ENCODE results near the gene RFT1. TPM values are rescaled to one million over a fixed set of nuclear protein-coding genes. Genes with fewer than 3 reads are reported as not detected.

Gene RFT1
- 33.6 TPM for total RNA-seq (2021; ENCODE audit: unreplicated experiment)
- 25.1 and 33.3 TPM in 2 replicates for polyA plus RNA-seq (2012)
- Bru-seq, nascent RNA, result percentile 82 among the genes with signal in this experiment
- BruChase-seq, experiment 1, labeled RNA remaining after a 6-hour chase, result percentile 71 among the genes with signal in this experiment
- BruChase-seq, experiment 2, labeled RNA remaining after a 2-hour chase, result percentile 69 among the genes with signal in this experiment
- long read RNA-seq, full-length matches to known transcripts, result 94 of 123 reads
- long read RNA-seq, partial matches to known transcripts, result 2 of 123 reads
- long read RNA-seq, other reads (novel, unspliced or antisense), result 27 of 123 reads

GRCh38 chr3:53130179-53131061, at the start of gene RFT1:
Gene RFT1, minus strand, starts transcription at chr3:53130435. Its CDS starts 35 bp downstream, at chr3:53130400.
- Histone ChIP-seq H4K20me1 (ENCODE audit: insufficient read depth) (no peaks in the 10 kb centered on the region), H3K36me3 (ENCODE audit: control insufficient read depth in 1 of 2, insufficient read depth in 2 of 2, low read length in 2 of 2) (peaks cover 0 to 5% of the 10 kb centered on the region in 2 experiments; a peak in 3 of 4 replicates), H2AFZ (ENCODE audit: low read depth, low read length, poor library complexity, severe bottlenecking) (peak within 1 kb of the TSS; percentile 63), H3K9me3 (ENCODE audit: control insufficient read depth in 1 of 2, insufficient read depth in 1 of 2, low read depth in 1 of 2, low read length in 2 of 2) (no peaks in the 10 kb centered on the region), H3K79me2 (ENCODE audit: insufficient read depth, low read length) (peaks cover 27% of the 10 kb centered on the region), H3K9me2 (ENCODE audit: insufficient read depth) (no peaks in the 10 kb centered on the region), H3K9ac (ENCODE audit: low read length) (peak within 1 kb of the TSS; percentile 93), H3K27ac (ENCODE audit: low read depth, low read length) (peak within 1 kb of the TSS; percentile 66), H3K4me2 (ENCODE audit: low read length) (peak within 1 kb of the TSS; percentile 92), H3K4me1 (ENCODE audit: control insufficient read depth in 1 of 2, insufficient read depth in 2 of 2, low read length in 2 of 2) (peaks cover 22 to 43% of the 10 kb centered on the region in 2 experiments), H3K27me3 (ENCODE audit: insufficient read depth, low read length) (no peaks in the 10 kb centered on the region), H3K4me3 (replicated peaks in 1 of 2; ENCODE audit: low read depth in 1 of 2, low read length in 2 of 2) (peak within 1 kb of the TSS; percentile 84)
- DNase-seq (ENCODE audit: low read depth, low spot score) (peak; percentile 90), ATAC-seq (peak; percentile 78)
- TSS peak; percentile 96 for BruUV-seq (replicated peaks)
- ChIA-PET CTCF (interaction anchor here (1.1 kb wide), 1 partner anchor 66 kb away, joined by 3 read pairs; no protein-coding TSS in a partner anchor), POLR2A (interaction anchor here (1.8 kb wide), 1 partner anchor 66 kb away, joined by 6 read pairs; no protein-coding TSS in a partner anchor), RAD21 (ENCODE audit: low non-redundant PET in 1 of 2, low total read pairs in 2 of 2, uncharacterized antibody in 2 of 2, unreplicated experiment in 2 of 2) (no interaction called here)
- intact Hi-C loops (cut with micrococcal nuclease), result no loop called here
- TF ChIP-seq SP1 (IDR thresholded peaks at IDR 0.05; ENCODE audit: low read depth), result peak; percentile 76
- peak; percentile 91 for TF ChIP-seq SRF (IDR thresholded peaks at IDR 0.05; ENCODE audit: low read depth)
- TF ChIP-seq ZBTB33 (IDR thresholded peaks at IDR 0.05; ENCODE audit: extremely low read depth, insufficient replicate concordance, low read length), result peak; percentile 77
- TF ChIP-seq EZH2phosphoT487 (IDR thresholded peaks at IDR 0.05; ENCODE audit: borderline replicate concordance), result no peak
- TF ChIP-seq CEBPB (IDR thresholded peaks at IDR 0.05; ENCODE audit: low read depth), result no peak
- TF ChIP-seq REST (IDR thresholded peaks at IDR 0.05; ENCODE audit: low read depth), result no peak
- TF ChIP-seq CTCF (IDR thresholded peaks at IDR 0.05 in 2 of 3, conservative IDR thresholded peaks at IDR 0.05 in 1 of 3; ENCODE audit: borderline replicate concordance in 1 of 3, insufficient read depth in 1 of 3, low read depth in 2 of 3, low read length in 2 of 3), result no peak
- TF ChIP-seq SIN3A (IDR thresholded peaks at IDR 0.05; ENCODE audit: low read depth), result peak; percentile 97
- TF ChIP-seq MAX (IDR thresholded peaks at IDR 0.05), result peak; percentile 97
- TF ChIP-seq YY1 (IDR thresholded peaks at IDR 0.05; ENCODE audit: extremely low read depth, insufficient replicate concordance, low read depth, low read length), result peak; percentile 91
- TF ChIP-seq ZFX (IDR thresholded peaks at IDR 0.05), result peak; percentile 86
- no peak for TF ChIP-seq ATF3 (IDR thresholded peaks at IDR 0.05)
- no peak for TF ChIP-seq ZNF274 (IDR thresholded peaks at IDR 0.05; ENCODE audit: low read depth, low read length)
- no peak for TF ChIP-seq FOSL1 (IDR thresholded peaks at IDR 0.05; ENCODE audit: low read depth)
- TF ChIP-seq RAD21 (IDR thresholded peaks at IDR 0.05; ENCODE audit: low read depth), result no peak
- peak; percentile 50; the same call in 1 of the 2 replicates for TF ChIP-seq CBX3 (IDR thresholded peaks at IDR 0.05; ENCODE audit: low read depth)
